Fibroblast of villous mesenchyme (primary cell): ENCODE measurements around the gene L1CAM. TPM values are rescaled to one million over a fixed set of nuclear protein-coding genes. Genes with fewer than 3 reads are reported as not detected.
A peak's percentile ranks its signal among the peaks of the same experiment; 100 is the strongest.

Experiments
- DNase-seq: peaks from one replicate; pipeline ENCODE4 v3.0.0-alpha.2; 2010; ENCODE audit warnings: low read depth
- H3K4me3 ChIP-seq: 2 replicates; pipeline ENCODE4 v1.5.1; 2011; ENCODE audit warnings: low read depth, mild to moderate bottlenecking, low read length
- total RNA-seq: library from RNA; depleted of rRNA; stranded (reverse); fragments of >200 nt; gene quantifications from 2 replicates; pipeline ENCODE4 v1.2.3, GENCODE V29; 2012
- TF ChIP-seq, protein P1 (sequence below): IDR thresholded peaks from 2 replicates; pipeline ENCODE4 v1.5.1; 2012; ENCODE audit warnings: low read depth, mild to moderate bottlenecking, low read length; ENCODE audit not compliant: insufficient read depth

L1CAM gene
- total RNA-seq, 1 donor, result 54.4 TPM

DNA sequence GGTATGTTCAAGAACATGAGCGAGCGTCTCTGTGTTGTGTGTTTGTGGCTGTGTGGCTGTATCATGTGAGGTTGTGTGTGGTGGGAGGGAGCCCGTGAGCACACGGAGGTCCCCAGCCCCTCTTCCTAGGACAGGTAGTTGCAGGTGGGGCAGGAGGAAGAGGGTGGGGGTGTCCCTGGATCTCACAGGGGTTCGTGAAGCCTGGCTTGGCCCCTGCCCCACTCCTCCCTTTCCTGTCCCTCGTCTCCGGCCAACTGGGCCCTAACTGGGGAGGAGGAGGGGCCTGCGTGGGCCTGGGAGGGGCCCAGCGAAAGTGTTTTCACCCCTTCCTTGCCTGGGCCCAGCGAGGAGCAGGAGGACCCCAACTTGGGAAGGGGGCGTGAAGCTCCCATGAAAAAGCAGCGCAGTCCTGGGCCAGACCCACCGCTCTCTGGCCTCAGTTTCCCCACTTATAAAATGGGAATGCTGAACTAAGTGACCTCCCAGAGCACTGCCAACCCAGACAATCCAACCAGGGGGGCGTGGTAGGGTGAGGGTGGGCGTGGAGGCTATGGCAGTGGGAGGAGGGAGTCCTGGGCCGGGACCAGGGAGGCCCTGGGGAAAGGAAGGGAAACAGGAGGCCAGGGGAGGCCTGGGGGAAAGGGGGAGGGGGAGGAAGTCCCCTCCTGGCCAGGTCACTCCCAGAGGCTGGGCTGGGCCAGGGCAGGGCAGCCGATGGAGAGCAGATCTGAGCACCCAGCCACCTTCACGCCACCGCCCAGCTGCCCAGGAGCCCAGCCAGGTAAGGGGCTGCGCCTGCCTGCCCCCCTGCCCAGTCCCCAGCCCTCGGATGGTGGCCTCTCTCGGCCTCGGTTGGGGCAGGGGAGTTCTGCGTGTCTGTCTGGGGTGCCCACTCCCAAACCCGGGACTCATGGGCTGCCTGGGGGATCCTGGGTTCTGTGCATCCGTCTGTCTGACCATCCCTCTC lies 18.3 kb upstream of the L1CAM start, which contains the start of gene AVPR2:
AVPR2 (plus strand) TSS at position 683 of the 967 bp plus-strand sequence. CDS start 473 bp downstream, outside the sequence.
- DNase-seq, result no peak
- TF ChIP-seq, protein P1, sequence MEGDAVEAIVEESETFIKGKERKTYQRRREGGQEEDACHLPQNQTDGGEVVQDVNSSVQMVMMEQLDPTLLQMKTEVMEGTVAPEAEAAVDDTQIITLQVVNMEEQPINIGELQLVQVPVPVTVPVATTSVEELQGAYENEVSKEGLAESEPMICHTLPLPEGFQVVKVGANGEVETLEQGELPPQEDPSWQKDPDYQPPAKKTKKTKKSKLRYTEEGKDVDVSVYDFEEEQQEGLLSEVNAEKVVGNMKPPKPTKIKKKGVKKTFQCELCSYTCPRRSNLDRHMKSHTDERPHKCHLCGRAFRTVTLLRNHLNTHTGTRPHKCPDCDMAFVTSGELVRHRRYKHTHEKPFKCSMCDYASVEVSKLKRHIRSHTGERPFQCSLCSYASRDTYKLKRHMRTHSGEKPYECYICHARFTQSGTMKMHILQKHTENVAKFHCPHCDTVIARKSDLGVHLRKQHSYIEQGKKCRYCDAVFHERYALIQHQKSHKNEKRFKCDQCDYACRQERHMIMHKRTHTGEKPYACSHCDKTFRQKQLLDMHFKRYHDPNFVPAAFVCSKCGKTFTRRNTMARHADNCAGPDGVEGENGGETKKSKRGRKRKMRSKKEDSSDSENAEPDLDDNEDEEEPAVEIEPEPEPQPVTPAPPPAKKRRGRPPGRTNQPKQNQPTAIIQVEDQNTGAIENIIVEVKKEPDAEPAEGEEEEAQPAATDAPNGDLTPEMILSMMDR, result no peak
- no peak within 1 kb of the TSS for H3K4me3 ChIP-seq

DNA sequence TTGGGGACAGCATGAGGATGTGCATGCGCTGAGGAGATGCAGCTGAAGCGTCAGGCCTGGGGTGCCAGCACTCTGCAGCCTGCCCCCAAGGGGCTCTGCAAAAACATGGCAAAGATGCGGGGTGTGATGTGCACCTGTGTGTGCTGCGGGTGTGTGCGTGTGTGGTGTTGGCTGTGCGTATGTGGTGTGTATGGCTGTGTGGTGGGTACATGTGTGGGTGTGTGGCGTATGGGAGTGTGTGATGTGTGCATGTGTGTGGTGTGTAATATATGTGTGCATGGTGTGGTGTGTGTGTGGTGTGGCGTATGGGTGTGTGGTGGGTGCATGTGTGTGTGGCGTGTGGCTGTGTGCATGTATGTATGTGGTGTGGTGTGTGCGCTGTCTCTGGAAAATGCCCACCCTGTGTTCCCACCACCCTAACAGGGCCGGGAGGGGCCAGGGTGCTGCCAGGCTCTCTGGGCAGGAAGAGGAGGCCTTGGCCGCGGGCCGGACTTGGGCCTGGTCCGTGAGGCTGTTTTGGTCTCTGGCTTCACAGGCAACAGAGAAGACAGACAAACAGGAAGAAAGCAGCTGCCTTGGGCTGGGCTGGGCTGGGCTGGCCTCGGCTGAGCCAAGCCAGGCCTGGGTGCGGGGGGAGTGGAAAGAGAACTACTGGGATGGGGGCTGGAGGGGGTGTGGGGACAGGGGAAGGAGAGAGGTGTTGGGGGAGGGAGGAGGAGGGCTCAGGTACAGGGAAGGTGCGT lies 17.4 kb upstream of the L1CAM start:
- TF ChIP-seq, protein P1, result no peak
- DNase-seq, result no peak

DNA sequence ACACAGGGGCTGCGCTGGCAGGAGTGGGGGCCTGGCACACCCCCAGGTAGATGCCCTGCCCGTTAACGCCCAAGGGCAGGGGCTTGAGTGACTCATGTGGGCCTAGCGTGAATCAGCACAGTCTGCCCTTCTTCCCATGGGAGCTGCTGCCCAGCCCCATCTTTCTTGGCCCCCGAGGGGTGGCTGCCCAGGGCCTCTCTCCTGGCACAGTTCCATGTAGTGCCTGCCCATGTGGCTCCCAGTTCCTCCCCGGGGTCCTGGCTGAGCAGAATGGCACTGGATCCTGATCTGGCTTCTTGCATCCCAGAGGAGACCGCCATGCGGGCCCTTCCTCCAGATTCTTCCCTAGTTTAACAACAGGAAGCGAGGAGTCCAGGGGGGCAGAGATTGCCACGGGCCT lies 16.4 kb upstream of the L1CAM start:
- no peak for DNase-seq
- TF ChIP-seq, protein P1, result no peak
- no peak overlapping the region for H3K4me3 ChIP-seq

More for the DNA sequence above, 17.4 kb upstream of the L1CAM start:
- H3K4me3 ChIP-seq, result no peak overlapping the region

DNA sequence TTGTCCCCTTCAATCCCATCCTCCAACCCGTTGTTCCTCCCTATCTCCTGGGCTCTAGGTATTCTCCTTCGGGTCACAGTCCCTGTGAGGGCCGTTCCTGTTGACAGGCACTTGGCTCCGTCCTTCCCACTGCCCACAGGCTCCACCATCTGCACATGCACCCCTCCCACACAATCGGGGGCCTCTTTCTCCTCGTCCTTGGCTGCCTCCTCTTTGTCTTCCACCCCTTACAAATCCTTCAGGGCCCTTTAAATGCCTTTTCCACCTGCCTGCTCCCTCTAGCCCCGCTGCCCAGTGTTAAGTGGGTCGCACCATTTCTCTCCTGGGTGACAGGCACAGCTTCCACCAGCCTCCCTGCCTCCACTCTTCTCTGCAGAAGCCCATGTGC lies 15.8 kb upstream of the L1CAM start:
- DNase-seq, result no peak
- TF ChIP-seq, protein P1, result no peak

DNA sequence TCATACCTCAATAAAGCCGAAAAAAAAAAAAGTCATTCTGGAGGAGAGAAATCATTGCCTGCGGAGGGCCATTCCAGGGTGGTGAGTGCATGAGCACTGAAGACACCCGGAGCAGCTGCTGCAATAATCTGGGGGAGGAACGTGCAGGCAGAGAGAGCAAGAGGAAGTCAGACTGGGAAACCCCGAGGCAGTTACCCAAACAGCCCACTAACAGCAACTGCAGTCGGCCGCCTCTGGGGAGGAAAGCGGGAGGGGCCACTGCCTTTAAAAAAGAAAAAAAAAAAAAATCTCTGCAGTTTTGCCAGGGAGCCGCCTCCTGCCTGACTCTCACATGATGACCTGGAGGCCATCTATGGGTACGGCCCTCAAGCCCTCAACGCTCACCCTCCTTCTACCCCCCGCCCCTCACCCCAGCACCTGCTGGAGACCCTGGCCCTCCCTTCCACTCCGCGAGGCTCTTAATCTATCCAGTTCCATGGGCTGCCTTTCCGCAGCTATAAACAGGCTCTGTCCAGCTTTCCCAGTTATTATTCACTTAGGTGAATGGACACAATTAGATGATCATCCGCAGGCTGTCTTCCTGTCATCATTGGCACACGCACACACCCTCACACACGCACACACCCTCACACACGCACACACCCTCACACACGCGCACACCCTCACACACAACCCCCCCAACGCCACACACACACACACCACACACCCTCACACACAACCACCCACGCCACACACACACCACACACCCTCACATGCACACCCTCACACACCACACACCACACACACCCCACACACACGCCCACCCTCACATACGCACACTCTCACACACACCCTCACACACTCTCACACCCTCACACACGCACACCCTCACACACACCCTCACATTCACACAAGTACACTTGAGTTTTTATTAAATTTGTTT lies 15.1 kb upstream of the L1CAM start:
- TF ChIP-seq, protein P1, result no peak
- DNase-seq, result peak; percentile 84
- H3K4me3 ChIP-seq, result no peak overlapping the region

More for the DNA sequence above, 15.8 kb upstream of the L1CAM start:
- no peak overlapping the region for H3K4me3 ChIP-seq

DNA sequence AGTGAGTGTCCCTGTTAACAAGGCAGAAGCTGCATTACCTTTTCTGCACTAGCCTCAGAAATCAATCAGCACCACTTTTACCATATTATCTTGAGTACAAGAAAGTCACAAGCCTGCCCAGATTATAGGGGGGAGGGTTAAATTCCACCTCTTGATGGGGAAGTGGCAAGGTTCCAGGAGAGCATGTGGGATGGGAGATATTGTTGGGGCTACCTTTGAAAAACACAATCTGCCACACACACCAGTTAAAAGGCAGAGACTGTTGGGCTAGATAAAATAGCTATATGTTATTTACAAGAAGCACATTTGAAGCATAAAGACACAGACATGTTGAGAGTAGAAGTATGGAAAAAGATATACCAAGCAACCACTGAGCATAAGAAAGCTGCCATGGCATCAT lies 11.9 kb upstream of the L1CAM start:
- no peak for DNase-seq
- H3K4me3 ChIP-seq, result no peak overlapping the region
- TF ChIP-seq, protein P1, result no peak
